Cardiac septum (tissue), 1 donor: Measurements from ENCODE around the gene RPE. TPM values are rescaled to one million over a fixed set of nuclear protein-coding genes. Genes with fewer than 3 reads are reported as not detected.

Experiments
- DNase-seq: peaks from one replicate; pipeline ENCODE4 v3.0.0-alpha.2; 2020; ENCODE audit warnings: low spot score
- intact Hi-C: fragments of 100-400 bp; cut with DNase I; formaldehyde crosslinking; loops from one replicate; pipeline ENCODE4 v1.14.0; 2022
- total RNA-seq: library from RNA; stranded (reverse); fragmentation: NEBNext Ultra II Directional; extraction: Animal tissue kit (Norgen Biotek cat#: 25700); gene quantifications from one replicate; pipeline ENCODE4 v1.2.1, GENCODE V29; 2021
- donor health status: DM: no; HTN: no; CAD: no.

Gene RPE
- total RNA-seq, 1 donor from 2014 or later = 20.2 TPM

DNA sequence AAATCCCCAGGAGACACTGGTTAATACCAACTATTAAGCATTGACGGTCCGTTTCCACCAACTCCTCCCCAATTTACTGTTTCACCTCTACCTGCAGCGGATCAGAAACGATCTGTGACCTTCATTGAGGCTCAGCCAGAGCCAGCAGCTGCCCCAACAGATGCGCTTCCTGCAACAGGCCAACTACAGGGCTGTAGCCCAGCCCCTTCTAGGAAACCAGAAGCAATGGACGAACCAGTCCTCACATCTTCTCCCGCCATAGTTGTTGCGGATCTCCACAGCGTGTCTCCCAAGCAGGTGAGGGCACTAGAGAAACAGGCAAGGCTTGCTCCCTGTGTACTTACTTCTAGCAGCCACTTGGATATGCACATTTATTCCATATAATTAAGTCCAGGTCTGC, 8.5 kb upstream of the RPE start:
- intact Hi-C loops = no loop called here
- no peak for DNase-seq

- intact Hi-C loops = no loop called here
- DNase-seq = no peak
These were observed 3.8 kb upstream of the RPE start for GRCh38 chr2:209998596-209998995.

DNA sequence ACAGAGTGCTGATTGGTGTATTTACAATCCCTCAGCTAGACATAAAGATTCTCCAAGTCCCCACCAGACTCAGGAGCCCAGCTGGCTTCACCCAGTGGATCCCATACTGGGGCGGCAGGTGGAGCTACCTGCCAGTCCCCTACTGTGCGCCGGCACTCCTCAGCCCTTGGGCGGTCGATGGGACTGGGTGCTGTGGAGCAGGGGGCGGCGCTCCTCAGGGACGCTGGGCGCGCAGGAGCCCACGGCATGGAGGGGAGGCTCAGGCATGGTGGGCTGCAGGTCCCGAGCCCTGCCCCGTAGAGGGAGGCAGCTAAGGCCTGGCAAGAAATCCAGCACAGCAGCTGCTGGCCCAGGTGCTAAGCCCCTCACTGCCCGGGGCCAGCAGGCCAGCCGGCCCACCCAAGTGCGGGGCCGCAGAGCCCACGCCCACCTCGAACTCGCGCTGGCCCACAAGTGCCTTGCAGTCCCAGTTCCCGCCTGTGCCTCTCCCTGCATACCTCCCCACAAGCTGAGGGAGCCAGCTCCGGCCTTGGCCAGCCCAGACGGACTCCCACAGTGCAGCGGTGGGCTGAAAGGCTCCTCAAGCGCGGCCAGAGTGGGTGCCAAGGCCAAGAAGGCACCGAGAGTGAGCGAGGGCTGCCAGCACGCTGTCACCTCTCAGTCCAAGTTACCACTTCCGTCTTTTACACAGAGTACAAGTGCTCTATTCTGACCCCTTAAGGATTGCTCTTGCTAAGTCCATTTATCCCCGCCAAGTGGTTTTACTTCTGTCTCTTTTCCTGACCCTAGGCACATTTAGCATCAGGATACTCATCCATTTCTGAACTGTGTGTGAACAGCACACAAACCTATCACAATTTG, 1.7 kb upstream of the RPE start:
- intact Hi-C loops = no loop called here
- no peak for DNase-seq

- intact Hi-C loops = no loop called here
- DNase-seq = no peak
These were observed 921 bp downstream of the RPE start for GRCh38 chr2:210003359-210003758.

GRCh38 chr2:210004881-210005280, 2.4 kb downstream of the RPE start:
- intact Hi-C loops = no loop called here
- DNase-seq = no peak

DNA sequence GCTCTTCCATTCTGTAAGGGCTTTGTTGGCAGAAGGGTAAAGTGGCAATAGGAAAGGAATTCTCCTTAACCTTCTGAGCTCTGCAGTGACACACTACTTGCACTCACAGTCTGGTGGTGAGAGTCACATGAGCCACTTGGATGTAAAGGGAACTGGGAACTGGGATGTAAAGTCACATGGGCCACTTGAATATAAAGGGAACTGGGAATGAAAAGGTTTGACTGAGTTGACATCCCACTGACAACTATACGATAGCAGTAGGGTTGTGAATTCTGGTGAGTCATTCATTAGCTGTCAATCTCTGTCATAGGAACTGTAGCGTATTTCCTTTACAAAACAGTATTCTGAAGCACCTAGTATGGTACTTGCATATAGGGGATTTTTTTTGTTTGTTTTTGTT, 5.5 kb downstream of the RPE start:
- DNase-seq = no peak
- intact Hi-C loops = no loop called here

DNA sequence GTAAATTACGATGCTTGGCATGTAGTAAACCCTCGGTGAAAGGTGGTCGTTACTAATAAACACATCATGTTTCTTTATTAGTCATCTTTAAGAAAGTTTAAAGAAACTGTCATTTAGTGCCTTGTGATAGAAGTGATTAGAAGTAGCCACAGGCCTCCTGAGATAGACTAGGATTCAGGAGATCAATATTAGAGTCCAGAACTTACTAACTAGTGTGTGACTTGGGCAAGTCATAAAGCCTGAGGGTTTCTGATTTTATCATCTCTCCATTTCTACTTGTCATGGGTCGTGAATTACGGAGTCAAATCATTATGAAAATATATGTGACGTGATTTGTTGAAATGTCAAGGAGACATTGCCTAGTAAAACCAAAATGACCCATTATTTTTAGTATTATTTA, 6.7 kb downstream of the RPE start:
- intact Hi-C loops = no loop called here
- no peak for DNase-seq

- DNase-seq = no peak
- intact Hi-C loops = no loop called here
These were observed 7.5 kb downstream of the RPE start for GRCh38 chr2:210009896-210010295.

DNA sequence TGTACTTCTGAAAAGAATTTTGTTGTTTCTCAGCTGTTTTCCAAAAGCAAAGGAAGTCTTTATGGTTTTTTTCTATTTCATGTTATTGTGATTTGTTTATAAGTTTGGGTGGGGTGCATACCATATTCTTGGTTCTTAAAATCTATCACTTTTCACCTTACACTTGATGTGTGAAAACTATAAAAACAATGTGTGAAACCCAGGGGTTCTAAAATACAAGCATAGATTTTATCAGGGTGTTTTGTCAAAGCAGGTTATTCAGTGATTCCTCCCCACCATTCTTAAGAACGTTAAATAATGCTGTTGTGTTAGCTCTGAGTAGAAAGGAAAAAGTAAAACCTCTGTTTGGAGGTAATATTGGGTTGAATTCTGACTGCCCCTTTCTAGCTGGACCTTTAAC, 17.7 kb downstream of the RPE start:
- DNase-seq = no peak
- intact Hi-C loops = no loop called here

- intact Hi-C loops = no loop called here
- DNase-seq = no peak
These were observed 20.4 kb downstream of the RPE start for GRCh38 chr2:210022824-210023223.

- intact Hi-C loops = no loop called here
These were observed 25.2 kb downstream of the RPE start for GRCh38 chr2:210027608-210028007.

GRCh38 chr2:210028178-210028577, 25.7 kb downstream of the RPE start:
- intact Hi-C loops = no loop called here
- DNase-seq = no peak

More at GRCh38 chr2:210027608-210028007, 25.2 kb downstream of the RPE start:
- DNase-seq = no peak

GRCh38 chr2:210034087-210034683, 31.7 kb downstream of the RPE start:
- intact Hi-C loops = no loop called here
- DNase-seq = no peak

DNA sequence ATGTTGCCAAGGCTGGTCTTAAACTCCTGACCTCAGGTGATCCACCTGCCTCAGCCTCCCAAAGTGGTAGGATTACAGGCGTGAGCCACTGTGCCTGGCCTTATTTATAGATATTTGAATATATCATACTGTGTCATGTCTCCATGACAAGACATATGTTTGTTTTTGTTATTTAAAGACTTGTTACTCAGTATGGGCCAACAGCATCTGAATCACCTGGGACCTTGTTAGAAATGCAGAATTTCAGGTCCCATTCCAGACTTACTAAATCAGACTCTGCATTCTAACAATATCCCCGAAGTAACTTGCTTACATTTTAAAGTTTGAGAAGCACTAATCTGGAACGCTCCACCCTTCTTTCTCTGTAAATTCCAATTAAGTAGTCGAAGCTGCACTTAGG, 33.2 kb downstream of the RPE start:
- no peak for DNase-seq
- intact Hi-C loops = no loop called here

DNA sequence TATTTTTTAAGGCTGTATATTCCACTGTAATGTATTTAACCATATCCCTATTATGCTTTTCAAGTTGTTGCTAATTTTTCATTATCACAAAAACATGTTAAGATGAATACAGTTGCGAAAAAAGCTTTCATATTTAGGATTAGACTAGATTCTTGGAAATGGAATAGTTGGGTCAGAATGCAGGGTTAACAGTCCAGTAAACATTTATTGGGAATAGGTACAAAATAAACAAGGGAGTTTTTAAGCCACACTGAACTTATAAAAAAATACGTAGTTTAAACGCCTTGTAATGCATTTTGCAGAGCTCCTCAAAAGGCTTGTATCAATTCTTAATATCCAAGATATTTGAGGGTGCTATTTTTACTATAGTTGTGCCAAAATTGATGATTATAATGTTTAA, 35.6 kb downstream of the RPE start:
- no peak for DNase-seq
- intact Hi-C loops = no loop called here

DNA sequence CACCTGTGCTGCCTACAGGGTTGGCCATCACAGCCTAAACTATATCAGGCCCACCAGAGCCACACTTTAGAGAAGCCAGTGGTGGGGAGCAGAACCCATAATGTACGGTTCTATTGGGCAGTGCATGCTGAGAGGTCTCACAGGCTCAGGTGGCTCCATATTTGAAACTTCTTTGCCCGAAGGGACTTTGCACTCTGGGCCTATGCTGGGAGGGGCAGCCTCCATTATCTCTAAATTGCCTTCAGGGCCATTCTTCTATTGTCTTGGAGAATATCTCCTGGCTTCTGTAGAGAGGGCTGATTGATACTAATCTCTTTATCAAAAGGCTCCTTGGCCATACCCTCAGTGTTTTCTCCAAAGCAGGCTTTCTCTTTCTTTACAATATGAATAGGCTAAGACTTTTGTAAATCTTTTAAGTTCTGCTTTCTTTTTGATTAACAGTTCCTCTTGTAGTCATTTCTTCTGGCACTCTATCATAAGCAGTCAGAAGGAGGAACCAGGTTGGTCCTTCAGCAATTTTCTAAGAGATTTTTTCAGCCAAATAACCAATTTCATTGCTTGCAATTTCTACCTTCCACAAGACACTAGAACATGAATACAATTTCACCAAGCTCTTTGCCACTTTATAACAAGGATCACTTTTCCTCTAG, 44.5 kb downstream of the RPE start:
- intact Hi-C loops = no loop called here

GRCh38 chr2:210049831-210050230, 47.4 kb downstream of the RPE start:
- DNase-seq = no peak
- intact Hi-C loops = no loop called here

More for the DNA sequence above, 44.5 kb downstream of the RPE start:
- no peak for DNase-seq

DNA sequence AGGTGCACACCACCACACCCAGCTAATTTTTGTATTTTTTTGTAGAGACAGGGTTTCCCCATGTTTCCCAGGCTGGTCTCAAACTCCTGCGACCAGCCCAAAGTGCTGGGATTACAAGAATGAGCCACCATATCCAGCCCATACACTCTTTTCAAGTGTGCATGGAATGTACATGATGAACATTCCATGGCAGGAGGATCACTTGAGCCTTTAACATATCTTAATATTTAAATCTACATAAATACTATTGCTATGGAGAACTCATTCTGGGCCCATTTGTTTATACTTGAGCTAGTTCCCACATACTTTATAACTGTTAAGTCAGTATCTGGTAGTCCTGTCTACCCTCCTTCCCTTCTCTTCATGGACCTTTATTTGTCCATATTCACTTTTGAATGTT, 48.4 kb downstream of the RPE start:
- DNase-seq = no peak
- intact Hi-C loops = no loop called here

GRCh38 chr2:210054696-210055095, 52.3 kb downstream of the RPE start:
- intact Hi-C loops = no loop called here
- no peak for DNase-seq

- no peak for DNase-seq
These were observed 53.4 kb downstream of the RPE start for GRCh38 chr2:210055825-210056224.

DNA sequence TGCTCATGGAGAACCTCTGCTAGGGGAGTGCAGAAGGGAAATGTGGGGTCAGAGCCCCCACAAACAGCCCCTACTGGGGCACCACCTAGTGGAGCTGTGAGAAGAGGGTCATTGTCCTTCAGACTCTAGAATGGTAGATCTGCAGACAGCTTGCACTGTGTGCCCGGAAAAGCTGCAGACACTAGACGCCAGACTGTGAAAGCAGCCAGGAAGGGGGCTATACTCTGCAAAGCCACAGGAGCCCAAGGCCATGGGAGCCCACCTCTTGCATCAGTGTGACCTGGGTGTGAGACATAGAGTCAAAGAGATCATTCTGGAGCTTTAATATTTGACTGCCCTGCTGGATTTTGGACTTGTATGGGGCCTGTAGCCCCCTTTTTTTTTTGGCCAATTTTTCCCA, 60.9 kb downstream of the RPE start:
- DNase-seq = no peak
- intact Hi-C loops = no loop called here

More at GRCh38 chr2:210055825-210056224, 53.4 kb downstream of the RPE start:
- intact Hi-C loops = no loop called here
